MG63 (cell line): ENCODE measurements around the gene LRFN4. TPM values are rescaled to one million over a fixed set of nuclear protein-coding genes. Genes with fewer than 3 reads are reported as not detected.
A peak's percentile ranks its signal among the peaks of the same experiment; 100 is the strongest.

Experiments used
- DNase-seq: peaks from one replicate; pipeline ENCODE4 v3.0.0-alpha.2; 2020
- H3K27me3 ChIP-seq: fragments of 250-450 bp; sonication (Bioruptor Pico); 2 replicates; pipeline ENCODE4 v1.5.1; 2020; ENCODE audit warnings: mild to moderate bottlenecking, moderate library complexity
- H3K36me3 ChIP-seq: fragments of 250-450 bp; sonication (Bioruptor Pico); 2 replicates; pipeline ENCODE4 v1.5.1; 2020; ENCODE audit warnings: mild to moderate bottlenecking, moderate library complexity
- H3K4me3 ChIP-seq: fragments of 250-450 bp; sonication (Bioruptor Pico); 2 replicates; pipeline ENCODE4 v1.5.1; 2020; ENCODE audit warnings: mild to moderate bottlenecking, moderate library complexity
- H3K9me3 ChIP-seq: fragments of 250-450 bp; sonication (Bioruptor Pico); 2 replicates; pipeline ENCODE4 v1.5.1; 2020; ENCODE audit warnings: mild to moderate bottlenecking, moderate library complexity
- total RNA-seq: library from RNA; depleted of rRNA; stranded (reverse); fragments of >200 nt; shearing (Covaris generic); gene quantifications from 2 replicates; pipeline ENCODE4 v1.2.3, GENCODE V29; 2014; ENCODE audit warnings: low replicate concordance

Gene LRFN4
- total RNA-seq, 1 experiment from 2014 or later: 42.8 TPM

- H3K36me3 ChIP-seq: peaks cover 50% of the 10 kb centered on the region
- peak; percentile 87 for DNase-seq
- H3K4me3 ChIP-seq: peak within 1 kb of the TSS; percentile 87
- H3K9me3 ChIP-seq: no peaks in the 10 kb centered on the region
- H3K27me3 ChIP-seq: no peaks in the 10 kb centered on the region
Measured at GRCh38 chr11:66842896-66843775, 13.7 kb upstream of the LRFN4 start, which contains the start of gene RCE1. RCE1 (plus strand) TSS chr11:66843441; CDS start chr11:66843456, 15 bp downstream.

GRCh38 chr11:66843776-66844495 lies 12.9 kb upstream of the LRFN4 start:
- peak overlapping the region; percentile 87 for H3K4me3 ChIP-seq
- H3K27me3 ChIP-seq: no peaks in the 10 kb centered on the region
- no peaks in the 10 kb centered on the region for H3K9me3 ChIP-seq
- DNase-seq: no peak
- peaks cover 50% of the 10 kb centered on the region for H3K36me3 ChIP-seq

- Histone ChIP-seq H3K9me3 (no peaks in the 10 kb centered on the region), H3K27me3 (no peaks in the 10 kb centered on the region), H3K36me3 (peaks cover 46% of the 10 kb centered on the region), H3K4me3 (peak overlapping the region; percentile 87)
- no peak for DNase-seq
Measured at GRCh38 chr11:66844496-66845142, 12.2 kb upstream of the LRFN4 start.

- DNase-seq: no peak
- no peak overlapping the region for H3K4me3 ChIP-seq
- H3K36me3 ChIP-seq: peaks cover 44% of the 10 kb centered on the region
- H3K27me3 ChIP-seq: no peaks in the 10 kb centered on the region
- no peaks in the 10 kb centered on the region for H3K9me3 ChIP-seq
Measured at GRCh38 chr11:66845143-66845875, 11.6 kb upstream of the LRFN4 start.

- DNase-seq: no peak
- Histone ChIP-seq H3K36me3 (peaks cover 41% of the 10 kb centered on the region), H3K27me3 (no peaks in the 10 kb centered on the region), H3K9me3 (no peaks in the 10 kb centered on the region), H3K4me3 (no peak overlapping the region)
Measured at GRCh38 chr11:66845876-66846212, 11.0 kb upstream of the LRFN4 start.

- Histone ChIP-seq H3K4me3 (no peak overlapping the region), H3K9me3 (no peaks in the 10 kb centered on the region), H3K36me3 (peaks cover 35% of the 10 kb centered on the region), H3K27me3 (no peaks in the 10 kb centered on the region)
- peak; percentile 64 for DNase-seq
Measured at GRCh38 chr11:66846671-66847091, 10.2 kb upstream of the LRFN4 start.

- no peaks in the 10 kb centered on the region for H3K27me3 ChIP-seq
- H3K4me3 ChIP-seq: no peak overlapping the region
- H3K36me3 ChIP-seq: peaks cover 26% of the 10 kb centered on the region
- no peak for DNase-seq
- no peaks in the 10 kb centered on the region for H3K9me3 ChIP-seq
Measured at GRCh38 chr11:66847461-66848232, 9.2 kb upstream of the LRFN4 start.

GRCh38 chr11:66848671-66849500 lies 8.0 kb upstream of the LRFN4 start:
- Histone ChIP-seq H3K36me3 (peaks cover 22% of the 10 kb centered on the region), H3K9me3 (no peaks in the 10 kb centered on the region), H3K4me3 (no peak overlapping the region), H3K27me3 (no peaks in the 10 kb centered on the region)
- DNase-seq: no peak

- H3K36me3 ChIP-seq: peaks cover 20% of the 10 kb centered on the region
- H3K9me3 ChIP-seq: no peaks in the 10 kb centered on the region
- no peak overlapping the region for H3K4me3 ChIP-seq
- H3K27me3 ChIP-seq: no peaks in the 10 kb centered on the region
- no peak for DNase-seq
Measured at GRCh38 chr11:66849501-66850234, 7.2 kb upstream of the LRFN4 start.

GRCh38 chr11:66850235-66850587 lies 6.7 kb upstream of the LRFN4 start:
- Histone ChIP-seq H3K9me3 (no peaks in the 10 kb centered on the region), H3K4me3 (no peak overlapping the region), H3K36me3 (peaks cover 14% of the 10 kb centered on the region), H3K27me3 (no peaks in the 10 kb centered on the region)
- DNase-seq: no peak

- Histone ChIP-seq H3K4me3 (no peak overlapping the region), H3K27me3 (no peaks in the 10 kb centered on the region), H3K9me3 (no peaks in the 10 kb centered on the region), H3K36me3 (peaks cover 9% of the 10 kb centered on the region)
- no peak for DNase-seq
Measured at GRCh38 chr11:66850588-66851238, 6.2 kb upstream of the LRFN4 start.

GRCh38 chr11:66851239-66851596 lies 5.6 kb upstream of the LRFN4 start:
- no peak for DNase-seq
- no peaks in the 10 kb centered on the region for H3K27me3 ChIP-seq
- H3K9me3 ChIP-seq: no peaks in the 10 kb centered on the region
- no peak overlapping the region for H3K4me3 ChIP-seq
- peaks cover 4% of the 10 kb centered on the region for H3K36me3 ChIP-seq

GRCh38 chr11:66851698-66852465 lies 5.0 kb upstream of the LRFN4 start:
- DNase-seq: no peak
- no peak overlapping the region for H3K4me3 ChIP-seq
- no peaks in the 10 kb centered on the region for H3K27me3 ChIP-seq
- H3K36me3 ChIP-seq: peaks cover 4% of the 10 kb centered on the region
- H3K9me3 ChIP-seq: no peaks in the 10 kb centered on the region
